ENCODE results near the gene RIMBP3C. TPM values are rescaled to one million over a fixed set of nuclear protein-coding genes. Genes with fewer than 3 reads are reported as not detected.

RIMBP3C gene
- total and polyA plus RNA-seq, 2 of the 8 experiments (the other 6 are each of a cell fraction or from before 2014, with no cell fraction given): 0.08 TPM; not detected in 1

- no peak for TF ChIP-seq SIX5 (IDR thresholded peaks at IDR 0.05; ENCODE audit: low read depth, low read length)
- TF ChIP-seq, protein P1, sequence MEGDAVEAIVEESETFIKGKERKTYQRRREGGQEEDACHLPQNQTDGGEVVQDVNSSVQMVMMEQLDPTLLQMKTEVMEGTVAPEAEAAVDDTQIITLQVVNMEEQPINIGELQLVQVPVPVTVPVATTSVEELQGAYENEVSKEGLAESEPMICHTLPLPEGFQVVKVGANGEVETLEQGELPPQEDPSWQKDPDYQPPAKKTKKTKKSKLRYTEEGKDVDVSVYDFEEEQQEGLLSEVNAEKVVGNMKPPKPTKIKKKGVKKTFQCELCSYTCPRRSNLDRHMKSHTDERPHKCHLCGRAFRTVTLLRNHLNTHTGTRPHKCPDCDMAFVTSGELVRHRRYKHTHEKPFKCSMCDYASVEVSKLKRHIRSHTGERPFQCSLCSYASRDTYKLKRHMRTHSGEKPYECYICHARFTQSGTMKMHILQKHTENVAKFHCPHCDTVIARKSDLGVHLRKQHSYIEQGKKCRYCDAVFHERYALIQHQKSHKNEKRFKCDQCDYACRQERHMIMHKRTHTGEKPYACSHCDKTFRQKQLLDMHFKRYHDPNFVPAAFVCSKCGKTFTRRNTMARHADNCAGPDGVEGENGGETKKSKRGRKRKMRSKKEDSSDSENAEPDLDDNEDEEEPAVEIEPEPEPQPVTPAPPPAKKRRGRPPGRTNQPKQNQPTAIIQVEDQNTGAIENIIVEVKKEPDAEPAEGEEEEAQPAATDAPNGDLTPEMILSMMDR (IDR thresholded peaks at IDR 0.05; ENCODE audit: control extremely low read depth in 1 of 3, insufficient read depth in 1 of 3, low read depth in 1 of 3, low read length in 3 of 3): no peak
- TF ChIP-seq CBX5 (IDR thresholded peaks at IDR 0.05; ENCODE audit: low read depth, low read length): no peak
These were observed 43.7 kb upstream of the RIMBP3C start (continued) for GRCh38 chr22:21594865-21595452.
